Left lung (tissue), 10 donors: ENCODE measurements around the gene CTSF. TPM values are rescaled to one million over a fixed set of nuclear protein-coding genes. Genes with fewer than 3 reads are reported as not detected.
A peak's percentile ranks its signal among the peaks of the same experiment; 100 is the strongest.
"Not testable (repeated sequence)": the region's sequence is repeated elsewhere in the genome, so short reads cannot be mapped to it uniquely, and the experiment has no call there.

Source experiments
- ATAC-seq: fragments of 200-7000 bp; cut with Tn5 transposase; one replicate; pipeline ENCODE4 v1.9.1; 2020; ENCODE audit warnings: moderate library complexity
- DNase-seq, 4 donors: peaks; one replicate each; pipeline ENCODE4 v3.0.0-alpha.2; 2013 to 2020
- H3K27ac ChIP-seq, 2 donors: fragments of 200-600 bp; sonication (generic) in 1 of 2; one replicate each; pipeline versions ENCODE4 v1.5.0 to v1.8.0; 2020 to 2021
- H3K27me3 ChIP-seq, 2 donors: fragments of 200-600 bp; sonication (generic) in 1 of 2; one replicate each; pipeline versions ENCODE4 v1.5.0 to v1.8.0; 2020 to 2021
- H3K36me3 ChIP-seq, 2 donors: fragments of 200-600 bp; sonication (generic) in 1 of 2; one replicate each; pipeline versions ENCODE4 v1.5.0 to v1.8.0; 2020 to 2021
- H3K4me1 ChIP-seq, 2 donors: fragments of 200-600 bp; one replicate each; pipeline ENCODE4 v1.8.0; 2021
- H3K4me3 ChIP-seq, 2 donors: fragments of 200-600 bp; sonication (generic) in 1 of 2; one replicate each; pipeline versions ENCODE4 v1.5.0 to v1.8.0; 2020 to 2021; ENCODE audit warnings: mild to moderate bottlenecking in 1 of 2
- H3K9me3 ChIP-seq, 2 donors: fragments of 200-600 bp; sonication (generic) in 1 of 2; one replicate each; pipeline versions ENCODE4 v1.5.0 to v1.8.0; 2020 to 2021
- CTCF ChIP-seq, 2 donors: fragments of 200-600 bp; sonication (generic) in 1 of 2; IDR thresholded peaks; one replicate each; pipeline versions ENCODE4 v1.5.0 to v1.8.0; 2021; ENCODE audit warnings: antibody characterized with exemption in 2 of 2
- intact Hi-C, 2 donors: fragments of 100-400 bp; cut with DNase I; formaldehyde crosslinking; loops; one replicate each; pipeline versions ENCODE4 v1.11.2 to v1.14.2; 2022
- polyA plus RNA-seq, 6 donors: library from polyadenylated mRNA; unstranded; fragments of 120-200 nt; gene quantifications; one replicate each; pipeline ENCODE4 v1.2.1, GENCODE V29; 2013; ENCODE audit not compliant: insufficient read length in 6 of 6
- total RNA-seq, 2 donors: library from RNA; stranded (reverse); fragmentation: NEBNext Ultra II Directional; extraction: Animal tissue kit (Norgen Biotek cat#: 25700); gene quantifications; one replicate each; pipeline ENCODE4 v1.2.1, GENCODE V29; 2021
- donor health status: DM: no; HTN: yes; CAD: no.
- donor health status: DM: no; HTN: no; CAD: no.

CTSF gene
- total and polyA plus RNA-seq, 8 donors: 10.8 to 56.9 (median 42.7) TPM

- Histone ChIP-seq H3K4me3 (no peak overlapping the region), H3K27ac (peak overlapping the region; percentile 4 to 15)
- no peak for ATAC-seq
Measured at GRCh38 chr11:66543263-66544107, 24.9 kb downstream of the CTSF start.

DNA sequence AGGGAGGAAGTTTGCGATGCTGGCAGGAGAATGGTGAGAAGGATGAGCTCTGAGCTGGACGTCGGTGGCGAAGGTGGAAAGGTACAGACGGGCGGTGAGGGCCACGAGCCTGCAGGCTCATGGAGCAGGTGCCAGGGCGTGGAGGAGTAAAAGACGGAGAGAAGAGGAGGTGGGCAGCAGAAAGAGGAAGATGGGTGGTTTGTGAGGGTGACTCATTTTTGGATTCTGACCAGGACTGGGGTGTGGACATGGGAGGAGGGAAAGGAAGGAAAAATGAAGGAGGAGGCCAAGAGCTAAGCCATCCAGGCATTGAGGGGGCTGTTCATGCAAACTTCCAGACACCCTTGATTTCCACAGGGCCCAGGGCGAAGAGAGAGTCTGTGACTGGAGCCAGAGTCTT lies 26.0 kb downstream of the CTSF start:
- H3K4me3 ChIP-seq: no peak overlapping the region
- TF ChIP-seq CTCF (IDR thresholded peaks at IDR 0.05): no peak
- intact Hi-C loops: no loop called here
- ATAC-seq (no peak), DNase-seq (no peak)
- no peak overlapping the region for H3K27ac ChIP-seq
- H3K36me3 ChIP-seq: peaks cover 0 to 54% of the 10 kb centered on the region in 2 donors
- H3K27me3 ChIP-seq: peaks cover 0 to 7% of the 10 kb centered on the region in 2 donors
- no peaks in the 10 kb centered on the region for H3K9me3 ChIP-seq
- peaks cover 11 to 44% of the 10 kb centered on the region in 2 donors for H3K4me1 ChIP-seq

More at GRCh38 chr11:66543263-66544107, 24.9 kb downstream of the CTSF start:
- Histone ChIP-seq H3K27me3 (peaks cover 0 to 7% of the 10 kb centered on the region in 2 donors), H3K4me1 (peaks cover 11 to 44% of the 10 kb centered on the region in 2 donors), H3K9me3 (no peaks in the 10 kb centered on the region), H3K36me3 (peaks cover 0 to 44% of the 10 kb centered on the region in 2 donors)
- peak in 1 of 2 donors; percentile 37 for TF ChIP-seq CTCF (IDR thresholded peaks at IDR 0.05)
- peak; percentile 37 to 85 (median 60) for DNase-seq
- intact Hi-C loops: no loop called here

DNA sequence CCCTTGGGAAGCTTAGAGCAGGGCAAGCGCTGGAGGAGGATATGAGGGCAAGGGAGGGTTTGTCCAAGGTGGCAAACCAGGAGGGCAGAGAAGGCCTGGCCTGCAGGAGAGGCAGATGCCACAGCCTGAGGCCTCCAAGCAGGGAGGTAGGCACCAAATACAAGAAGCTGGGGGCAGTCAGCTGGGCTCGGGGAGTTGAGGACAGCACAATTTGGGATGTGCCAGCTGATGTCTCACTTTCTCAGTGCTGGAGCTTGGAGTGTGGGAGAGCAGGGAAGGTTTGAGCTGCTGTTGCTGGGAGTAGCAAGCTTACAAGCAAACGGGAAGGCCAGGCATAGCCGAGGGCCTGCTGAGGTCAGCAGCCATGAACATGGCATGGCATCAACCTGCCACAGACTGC lies 26.5 kb downstream of the CTSF start:
- Histone ChIP-seq H3K4me3 (no peak overlapping the region), H3K27ac (no peak overlapping the region), H3K4me1 (peaks cover 11 to 42% of the 10 kb centered on the region in 2 donors), H3K27me3 (peaks cover 0 to 5% of the 10 kb centered on the region in 2 donors), H3K36me3 (peaks cover 0 to 57% of the 10 kb centered on the region in 2 donors), H3K9me3 (no peaks in the 10 kb centered on the region)
- no peak for TF ChIP-seq CTCF (IDR thresholded peaks at IDR 0.05)
- intact Hi-C loops: no loop called here
- DNase-seq (no peak), ATAC-seq (no peak)

DNA sequence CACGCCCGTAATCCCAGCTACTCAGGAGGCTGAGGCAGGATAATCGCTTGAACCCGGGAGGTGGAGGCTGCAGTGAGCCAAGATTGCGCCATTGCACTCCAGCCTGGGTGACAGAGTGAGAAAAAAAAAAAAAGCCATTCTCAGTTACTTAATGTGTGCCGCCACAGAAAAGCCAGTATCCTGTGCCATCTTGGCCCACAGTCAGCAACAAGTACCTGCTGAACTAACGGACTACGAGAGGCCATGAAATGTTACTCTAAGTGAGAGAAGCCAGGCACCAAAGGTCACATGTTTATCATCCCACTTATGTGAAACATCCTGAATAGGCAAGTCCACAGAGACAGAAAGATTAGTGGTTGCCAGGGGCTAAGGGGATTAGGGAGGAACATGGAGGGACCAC lies 27.8 kb downstream of the CTSF start:
- ATAC-seq, H3K27ac ChIP-seq, DNase-seq, H3K27me3 ChIP-seq, H3K4me3 ChIP-seq, H3K9me3 ChIP-seq, intact Hi-C loops: not testable (repeated sequence)
- Histone ChIP-seq H3K4me1 (peaks cover 6 to 34% of the 10 kb centered on the region in 2 donors), H3K36me3 (peaks cover 0 to 70% of the 10 kb centered on the region in 2 donors)

GRCh38 chr11:66539870-66540213 lies 28.6 kb downstream of the CTSF start:
- TF ChIP-seq CTCF (IDR thresholded peaks at IDR 0.05): no peak
- no peak for DNase-seq
- no peaks in the 10 kb centered on the region for H3K27me3 ChIP-seq
- no peaks in the 10 kb centered on the region for H3K9me3 ChIP-seq
- H3K27ac ChIP-seq: no peak overlapping the region
- no peak overlapping the region for H3K4me3 ChIP-seq
- peaks cover 0 to 74% of the 10 kb centered on the region in 2 donors for H3K36me3 ChIP-seq
- no peak for ATAC-seq
- intact Hi-C loops: no loop called here
- peaks cover under 1 to 27% of the 10 kb centered on the region in 2 donors for H3K4me1 ChIP-seq
